ENCODE data around the gene ESPN. TPM values are rescaled to one million over a fixed set of nuclear protein-coding genes. Genes with fewer than 3 reads are reported as not detected.
A peak's percentile ranks its signal among the peaks of the same experiment; 100 is the strongest.

Gene ESPN
- total and polyA plus RNA-seq, 2 of the 4 experiments (the other 2 are of a cell fraction): under 0.01 to 0.02 TPM

- H3K9me1 ChIP-seq (ENCODE audit: insufficient read depth, low read length): 0 out of 2 replicates have a peak, but pooled peaks cover 2% of the 10 kb centered on the region
- H3K4ac ChIP-seq (ENCODE audit: low read depth, low read length): no peak overlapping the region
- peaks cover 19% of the 10 kb centered on the region for H3K4me1 ChIP-seq (ENCODE audit: control insufficient read depth, insufficient read depth, low read length)
- H2BK20ac ChIP-seq (ENCODE audit: low read depth, low read length): no peak overlapping the region
- no peaks in the 10 kb centered on the region for H3K9me3 ChIP-seq (ENCODE audit: control insufficient read depth, insufficient read depth, low read length)
- H3K14ac ChIP-seq (replicated peaks; ENCODE audit: low read depth, low read length): no peak overlapping the region
- H2BK5ac ChIP-seq (ENCODE audit: low read depth, low read length, poor library complexity, severe bottlenecking): no peak overlapping the region
- WGBS, 2 experiments (ENCODE audit: extremely low coverage in 2 of 2, insufficient read length in 1 of 2): no CpG with 5 or more reads among the region's 13 CpGs
- BruUV-seq (replicated peaks): no TSS peak
- dilution Hi-C loops (cut with HindIII; ENCODE audit: low sequenced_read_pairs, unreplicated experiment) (no loop called here), intact Hi-C loops (cut with micrococcal nuclease) (no loop called here), in situ Hi-C loops (cut with MboI; ENCODE audit: low sequenced_read_pairs) (loop anchor here (10.0 kb wide), 1 partner anchor 150 kb away; no protein-coding TSS in a partner anchor)
- no peak overlapping the region for H4K5ac ChIP-seq (ENCODE audit: low read depth, low read length)
- no peaks in the 10 kb centered on the region; the same call in 1 of the 2 replicates for H3K27me3 ChIP-seq (ENCODE audit: control insufficient read depth, insufficient read depth, low read length)
- H3K18ac ChIP-seq (ENCODE audit: low read depth, low read length): no peak overlapping the region
- H3K4me3 ChIP-seq (ENCODE audit: insufficient read depth, low read depth, low read length): no peak overlapping the region
- no peak overlapping the region for H2AFZ ChIP-seq (replicated peaks; ENCODE audit: low read length, poor library complexity)
- no peak overlapping the region for H3K9ac ChIP-seq (ENCODE audit: low read depth, low read length)
- no peak overlapping the region for H3K4me2 ChIP-seq (ENCODE audit: low read depth, low read length)
- H2AK9ac ChIP-seq (replicated peaks; ENCODE audit: low read depth, low read length, poor library complexity): peak overlapping the region; percentile 42
- ChIA-PET CTCF (no interaction called here), POLR2A (ENCODE audit: unreplicated experiment) (no interaction called here)
- TF ChIP-seq CTCF (conservative IDR thresholded peaks at IDR 0.05; ENCODE audit: low read depth, low read length) (no peak), ELK1 (IDR thresholded peaks at IDR 0.05; ENCODE audit: borderline replicate concordance, low read depth, low read length) (no peak), RAD21 (IDR thresholded peaks at IDR 0.05; ENCODE audit: low read length) (no peak), NFE2L2 (IDR thresholded peaks at IDR 0.05; ENCODE audit: low read depth, low read length) (no peak), FOS (IDR thresholded peaks at IDR 0.05; ENCODE audit: low read depth, low read length) (no peak), MXI1 (IDR thresholded peaks at IDR 0.05; ENCODE audit: borderline replicate concordance, low read depth, low read length) (no peak), BHLHE40 (IDR thresholded peaks at IDR 0.05; ENCODE audit: low read depth, low read length) (no peak), RCOR1 (IDR thresholded peaks at IDR 0.05; ENCODE audit: insufficient replicate concordance, low read length) (no peak), MAFK (IDR thresholded peaks at IDR 0.05; ENCODE audit: low read depth, low read length) (no peak), RFX5 (IDR thresholded peaks at IDR 0.05; ENCODE audit: low read depth, low read length) (no peak), SMC3 (IDR thresholded peaks at IDR 0.05; ENCODE audit: low read depth, low read length) (no peak), POLR2A (IDR thresholded peaks at IDR 0.05; ENCODE audit: low read depth, low read length) (no peak), CHD1 (IDR thresholded peaks at IDR 0.05; ENCODE audit: low read depth, low read length) (no peak), CEBPB (IDR thresholded peaks at IDR 0.05; ENCODE audit: low read depth, low read length) (no peak), MAZ (IDR thresholded peaks at IDR 0.05; ENCODE audit: borderline replicate concordance, low read depth, low read length) (no peak)
- TF ChIP-seq, protein P1, sequence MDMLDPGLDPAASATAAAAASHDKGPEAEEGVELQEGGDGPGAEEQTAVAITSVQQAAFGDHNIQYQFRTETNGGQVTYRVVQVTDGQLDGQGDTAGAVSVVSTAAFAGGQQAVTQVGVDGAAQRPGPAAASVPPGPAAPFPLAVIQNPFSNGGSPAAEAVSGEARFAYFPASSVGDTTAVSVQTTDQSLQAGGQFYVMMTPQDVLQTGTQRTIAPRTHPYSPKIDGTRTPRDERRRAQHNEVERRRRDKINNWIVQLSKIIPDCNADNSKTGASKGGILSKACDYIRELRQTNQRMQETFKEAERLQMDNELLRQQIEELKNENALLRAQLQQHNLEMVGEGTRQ (IDR thresholded peaks at IDR 0.05; ENCODE audit: low read depth, low read length): no peak
- H2BK120ac ChIP-seq (ENCODE audit: low read depth, low read length): no peak overlapping the region
- no peak for ATAC-seq (ENCODE audit: low read depth)
- peaks cover 0 to 11% of the 10 kb centered on the region in 2 experiments; a peak in 1 of 4 replicates for H3K79me1 ChIP-seq (ENCODE audit: low read depth in 1 of 2, low read length in 2 of 2)
- H3K36me3 ChIP-seq (ENCODE audit: control insufficient read depth, insufficient read depth, low read length): no peaks in the 10 kb centered on the region
- H4K91ac ChIP-seq (ENCODE audit: insufficient read depth, low read depth, low read length): no peak overlapping the region
- no peak overlapping the region for H2BK15ac ChIP-seq (ENCODE audit: low read depth, low read length)
- H3K23ac ChIP-seq (ENCODE audit: low read depth, low read length): no peak overlapping the region
- H3K56ac ChIP-seq (ENCODE audit: extremely low read depth, insufficient read depth, low read length): no peak overlapping the region
- no peak overlapping the region for H3K27ac ChIP-seq (ENCODE audit: insufficient read depth, low read length)
- no peak for DNase-seq
- no peaks in the 10 kb centered on the region for H4K20me1 ChIP-seq (ENCODE audit: insufficient read depth, low read length)
- no peak overlapping the region for H2AK5ac ChIP-seq (ENCODE audit: low read depth, low read length)
- no peak overlapping the region for H4K8ac ChIP-seq (ENCODE audit: low read depth in 2 of 2, low read length in 2 of 2)
Measured at GRCh38 chr1:6495041-6495441, 70.5 kb downstream of the ESPN start.
